B cell (primary cell): ENCODE results near the gene MRPL36. TPM values are rescaled to one million over a fixed set of nuclear protein-coding genes. Genes with fewer than 3 reads are reported as not detected.

Experiments
- ATAC-seq: fragments of 200-7000 bp; cut with Tn5 transposase; one replicate; pipeline ENCODE4 v1.10.0; 2021; ENCODE audit warnings: low read depth, mild to moderate bottlenecking, moderate number of reproducible peaks, moderate library complexity
- CTCF ChIA-PET: fragments of 350-600 bp; sonication (Branson Sonifier 250); formaldehyde crosslinking; loops from one replicate; lab custom pipeline; 2021; ENCODE audit warnings: antibody characterized with exemption, inconsistent platforms; lab: Charles Lee
- POLR2A ChIA-PET: fragments of 350-600 bp; sonication (Branson Sonifier 250); formaldehyde crosslinking; loops from one replicate; lab custom pipeline; 2021; ENCODE audit warnings: antibody characterized with exemption; lab: Charles Lee
- DNase-seq: peaks from one replicate; pipeline ENCODE4 v3.0.0; 2013
- H2AFZ ChIP-seq: 2 replicates; pipeline ENCODE4 v1.6.1; 2012; ENCODE audit warnings: mild to moderate bottlenecking, low read depth, low read length; ENCODE audit not compliant: insufficient read depth, poor library complexity, severe bottlenecking
- H3K27ac ChIP-seq, 2 donors: 1 replicate in 1 of 2; 2 replicates in 1 of 2; pipeline ENCODE4 v1.5.1; 2012 to 2013; ENCODE audit warnings: low read length in 2 of 2, mild to moderate bottlenecking in 2 of 2, moderate library complexity in 1 of 2
- H3K27me3 ChIP-seq, 4 experiments: fragments of 200-600 bp in 1 of 4; sonication (generic) in 1 of 4; replicated peaks in 1 of 4; 1 replicate in 2 of 4; 2 replicates in 2 of 4; pipeline versions ENCODE4 v1.6.1 to v1.7.0; 2013 to 2016; ENCODE audit warnings: low read length in 3 of 4, mild to moderate bottlenecking in 2 of 4, mixed read lengths in 1 of 4, moderate library complexity in 1 of 4; ENCODE audit not compliant: insufficient read depth in 4 of 4, control insufficient read depth in 3 of 4; ENCODE audit errors: control extremely low read depth in 1 of 4
- H3K36me3 ChIP-seq, 2 experiments: replicated peaks in 1 of 2; 1 replicate in 1 of 2; 2 replicates in 1 of 2; pipeline versions ENCODE4 v1.6.1 to v1.7.1; 2013; ENCODE audit warnings: low read length in 1 of 2; ENCODE audit not compliant: insufficient read depth in 2 of 2, control insufficient read depth in 1 of 2; ENCODE audit errors: control extremely low read depth in 1 of 2, extremely low read depth in 1 of 2
- H3K4me1 ChIP-seq, 2 donors: fragments of 200-600 bp in 1 of 2; sonication (generic) in 1 of 2; 1 replicate in 1 of 2; 2 replicates in 1 of 2; pipeline versions ENCODE4 v1.5.1 to v1.6.1; 2013 to 2017; ENCODE audit warnings: low read length in 2 of 2; ENCODE audit not compliant: control insufficient read depth in 2 of 2, insufficient read depth in 2 of 2
- H3K4me2 ChIP-seq: replicated peaks from 2 replicates; pipeline ENCODE3; 2012; ENCODE audit warnings: mild to moderate bottlenecking, low read depth, low read length; ENCODE audit not compliant: poor library complexity, severe bottlenecking
- H3K4me3 ChIP-seq, 5 experiments: fragments of 200-600 bp in 1 of 5; sonication (generic) in 1 of 5; 1 replicate in 3 of 5; 2 replicates in 2 of 5; pipeline versions ENCODE4 v1.5.1 to v1.7.0; 2011 to 2016; ENCODE audit warnings: low read length in 4 of 5, mild to moderate bottlenecking in 4 of 5, low read depth in 2 of 5, control low read depth in 1 of 5, moderate library complexity in 1 of 5; ENCODE audit not compliant: insufficient read depth in 1 of 5; ENCODE audit errors: control extremely low read depth in 1 of 5, extremely low read depth in 1 of 5
- H3K79me2 ChIP-seq: fragments of 200-600 bp; sonication (generic); one replicate; pipeline ENCODE4 v1.6.0; 2016; ENCODE audit warnings: low read length; ENCODE audit not compliant: control insufficient read depth, insufficient read depth
- H3K9ac ChIP-seq: fragments of 200-600 bp; sonication (generic); 2 replicates; pipeline ENCODE4 v1.6.1; 2017; ENCODE audit warnings: mild to moderate bottlenecking, low read length, moderate library complexity
- H3K9me3 ChIP-seq, 3 donors: one replicate each; pipeline versions ENCODE4 v1.6.1 to v1.7.1; 2013; ENCODE audit warnings: low read length in 2 of 3; ENCODE audit not compliant: control insufficient read depth in 2 of 3, insufficient read depth in 1 of 3; ENCODE audit errors: control extremely low read depth in 1 of 3
- H4K20me1 ChIP-seq: 2 replicates; pipeline ENCODE4 v1.6.0; 2012; ENCODE audit warnings: mild to moderate bottlenecking, low read length; ENCODE audit not compliant: insufficient read depth, control insufficient read depth, poor library complexity, severe bottlenecking
- H3K27ac Mint-ChIP-seq: one replicate; pipeline ENCODE4 v1.8.0; 2021; ENCODE audit warnings: mixed read lengths
- H3K27me3 Mint-ChIP-seq: one replicate; pipeline ENCODE4 v1.8.0; 2021; ENCODE audit warnings: mixed read lengths
- H3K4me1 Mint-ChIP-seq: one replicate; pipeline ENCODE4 v1.8.0; 2021; ENCODE audit warnings: mixed read lengths
- H3K4me3 Mint-ChIP-seq: one replicate; pipeline ENCODE4 v1.8.0; 2021; ENCODE audit warnings: mixed read lengths
- H3K9me3 Mint-ChIP-seq: one replicate; pipeline ENCODE4 v1.8.0; 2022; ENCODE audit warnings: mixed read lengths; ENCODE audit not compliant: insufficient read depth
- EZH2 ChIP-seq: IDR thresholded peaks from 2 replicates; pipeline ENCODE4 v1.6.1; 2012; ENCODE audit warnings: borderline replicate concordance, low read depth, mild to moderate bottlenecking, moderate library complexity, low read length; ENCODE audit not compliant: insufficient read depth, poor library complexity, severe bottlenecking
- WGBS: methylation state at CpG from one replicate; pipeline ENCODE4 v1.1.5; 2013; ENCODE audit warnings: missing lambda C conversion rate; ENCODE audit not compliant: insufficient coverage; 5-methylcytosine and 5-hydroxymethylcytosine counted together
- intact Hi-C: fragments of 100-400 bp; cut with micrococcal nuclease; formaldehyde crosslinking; loops from one replicate; pipeline ENCODE4 v1.10.0; 2022
- polyA plus RNA-seq: library from polyadenylated mRNA; depleted of rRNA; stranded (reverse); fragments of >200 nt; gene quantifications from 2 replicates; pipeline ENCODE4 v1.2.3, GENCODE V29; 2012
- total RNA-seq, 2 donors: library from RNA; stranded (reverse); fragments of 120-200 nt in 1 of 2; gene quantifications; 1 replicate in 1 of 2; 2 replicates in 1 of 2; pipeline versions ENCODE4 v1.2.3 to v1.2.4, GENCODE V29; 2013 to 2022
- TF ChIP-seq, protein P1 (sequence below): fragments of 200-600 bp; IDR thresholded peaks from one replicate; pipeline ENCODE4 v1.8.0; 2022; ENCODE audit warnings: antibody characterized with exemption, mild to moderate bottlenecking

Gene MRPL36
- total and polyA plus RNA-seq, 2 donors (not counting 1 experiment from before 2014, with no cell fraction given) = 12.5 to 25.0 TPM

DNA sequence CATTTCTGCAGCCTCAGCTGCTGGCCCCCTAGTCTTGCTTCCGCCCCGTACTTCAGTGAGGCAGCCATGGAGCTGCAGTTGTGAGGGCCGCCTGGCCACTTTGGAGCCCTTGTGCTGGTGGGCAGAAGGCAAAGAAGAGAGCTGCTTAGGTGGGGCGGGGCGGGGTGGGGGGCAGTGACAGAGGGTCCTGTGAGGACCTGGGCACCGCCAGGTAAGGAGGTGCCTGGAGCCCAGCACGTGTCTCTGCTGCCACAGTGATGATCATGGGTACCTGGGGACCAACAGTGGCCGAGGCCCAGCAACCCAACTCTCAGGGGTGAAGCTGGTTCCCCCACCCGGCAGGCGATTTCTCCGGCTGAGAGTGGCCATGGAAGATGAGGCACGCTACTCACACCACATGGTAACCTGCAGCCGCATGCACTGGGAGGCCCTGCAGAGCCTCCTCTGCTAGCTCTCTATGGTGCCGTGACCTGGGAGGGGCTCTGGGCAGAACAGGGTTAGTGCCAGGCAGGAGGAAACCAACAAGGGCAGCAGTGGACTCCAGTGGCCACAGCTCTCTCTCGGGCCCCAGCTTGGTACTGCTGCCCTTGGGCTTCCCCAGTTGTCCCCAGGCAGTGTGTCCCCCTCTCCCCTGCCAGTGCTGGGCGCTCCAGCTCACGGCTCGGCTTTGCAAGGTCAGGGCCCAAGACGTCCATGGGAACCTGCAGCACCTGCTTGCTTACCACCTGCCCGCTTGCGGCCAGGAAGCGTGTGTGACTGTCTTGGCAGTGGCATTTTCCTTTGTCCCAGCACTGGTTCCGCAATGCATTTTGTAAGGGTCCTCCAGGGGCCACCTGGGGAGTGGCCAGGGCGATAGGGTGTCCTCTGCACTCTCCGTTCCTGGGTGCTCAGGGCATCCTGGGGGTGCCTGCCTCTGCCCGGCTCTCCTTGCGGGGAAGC is 25.5 kb upstream of the MRPL36 start:
- peaks cover 0 to 5% (median 0%) of the 10 kb centered on the region in 3 donors for H3K9me3 ChIP-seq
- no peak for TF ChIP-seq EZH2
- TF ChIP-seq, protein P1, sequence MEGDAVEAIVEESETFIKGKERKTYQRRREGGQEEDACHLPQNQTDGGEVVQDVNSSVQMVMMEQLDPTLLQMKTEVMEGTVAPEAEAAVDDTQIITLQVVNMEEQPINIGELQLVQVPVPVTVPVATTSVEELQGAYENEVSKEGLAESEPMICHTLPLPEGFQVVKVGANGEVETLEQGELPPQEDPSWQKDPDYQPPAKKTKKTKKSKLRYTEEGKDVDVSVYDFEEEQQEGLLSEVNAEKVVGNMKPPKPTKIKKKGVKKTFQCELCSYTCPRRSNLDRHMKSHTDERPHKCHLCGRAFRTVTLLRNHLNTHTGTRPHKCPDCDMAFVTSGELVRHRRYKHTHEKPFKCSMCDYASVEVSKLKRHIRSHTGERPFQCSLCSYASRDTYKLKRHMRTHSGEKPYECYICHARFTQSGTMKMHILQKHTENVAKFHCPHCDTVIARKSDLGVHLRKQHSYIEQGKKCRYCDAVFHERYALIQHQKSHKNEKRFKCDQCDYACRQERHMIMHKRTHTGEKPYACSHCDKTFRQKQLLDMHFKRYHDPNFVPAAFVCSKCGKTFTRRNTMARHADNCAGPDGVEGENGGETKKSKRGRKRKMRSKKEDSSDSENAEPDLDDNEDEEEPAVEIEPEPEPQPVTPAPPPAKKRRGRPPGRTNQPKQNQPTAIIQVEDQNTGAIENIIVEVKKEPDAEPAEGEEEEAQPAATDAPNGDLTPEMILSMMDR = no peak
- DNase-seq = no peak
- intact Hi-C loops = no loop called here
- peaks cover 1 to 15% of the 10 kb centered on the region in 2 experiments for H3K36me3 ChIP-seq
- ChIA-PET CTCF (no interaction called here), POLR2A (no interaction called here)
- no peak overlapping the region for H3K9ac ChIP-seq
- no peaks in the 10 kb centered on the region for H3K27me3 ChIP-seq
- no peaks in the 10 kb centered on the region for H3K79me2 ChIP-seq
- no peak overlapping the region for H2AFZ ChIP-seq
- ATAC-seq = no peak
- H3K4me2 ChIP-seq = no peak overlapping the region
- Mint-ChIP-seq H3K27ac (no peak overlapping the region), H3K4me1 (no peaks in the 10 kb centered on the region), H3K4me3 (no peak overlapping the region), H3K9me3 (no peaks in the 10 kb centered on the region), H3K27me3 (no peaks in the 10 kb centered on the region)
- no peak overlapping the region for H3K4me3 ChIP-seq
- H4K20me1 ChIP-seq = no peaks in the 10 kb centered on the region
- H3K27ac ChIP-seq = no peak overlapping the region
- 98% methylated on average over 27 of the region's 27 CpGs for WGBS
- no peaks in the 10 kb centered on the region for H3K4me1 ChIP-seq
